CD4-positive, alpha-beta T cell (primary cell): ENCODE results near the gene SHISA9. TPM values are rescaled to one million over a fixed set of nuclear protein-coding genes. Genes with fewer than 3 reads are reported as not detected.

Source experiments
- ATAC-seq: fragments of 200-7000 bp; cut with Tn5 transposase; one replicate; pipeline ENCODE4 v1.10.0; 2022; ENCODE audit warnings: mild to moderate bottlenecking; ENCODE audit not compliant: poor library complexity
- CTCF ChIA-PET: fragments of 350-600 bp; sonication (Branson Sonifier 250); formaldehyde crosslinking; loops from one replicate; lab custom pipeline; 2021; ENCODE audit warnings: antibody characterized with exemption, inconsistent platforms; lab: Charles Lee
- POLR2A ChIA-PET: fragments of 350-600 bp; sonication (Branson Sonifier 250); formaldehyde crosslinking; loops from one replicate; lab custom pipeline; 2021; ENCODE audit warnings: antibody characterized with exemption, inconsistent platforms; lab: Charles Lee
- DNase-seq, 14 experiments: peaks; one replicate each; pipeline ENCODE4 v3.0.0-alpha.2; 2013 to 2020; ENCODE audit warnings: mixed read lengths in 2 of 14
- H3K27ac ChIP-seq, 2 donors: one replicate each; pipeline versions ENCODE4 v1.5.1 to v1.7.0; 2013; ENCODE audit warnings: low read length in 2 of 2, low read depth in 1 of 2, mild to moderate bottlenecking in 1 of 2
- H3K27me3 ChIP-seq, 2 experiments: 1 replicate in 1 of 2; 2 replicates in 1 of 2; pipeline versions ENCODE4 v1.6.1 to v1.7.0; 2013; ENCODE audit warnings: low read length in 2 of 2, control low read depth in 1 of 2, mild to moderate bottlenecking in 1 of 2, moderate library complexity in 1 of 2; ENCODE audit not compliant: insufficient read depth in 2 of 2, control insufficient read depth in 1 of 2
- H3K36me3 ChIP-seq: one replicate; pipeline ENCODE4 v1.6.1; 2013; ENCODE audit warnings: low read length, control low read depth; ENCODE audit not compliant: insufficient read depth
- H3K4me1 ChIP-seq: one replicate; pipeline ENCODE4 v1.6.1; 2013; ENCODE audit warnings: low read length, control low read depth; ENCODE audit not compliant: insufficient read depth
- H3K4me3 ChIP-seq: one replicate; pipeline ENCODE4 v1.5.1; 2013; ENCODE audit warnings: mild to moderate bottlenecking, low read length, moderate library complexity
- H3K9me3 ChIP-seq, 2 experiments: 1 replicate in 1 of 2; 2 replicates in 1 of 2; pipeline versions ENCODE4 v1.6.1 to v1.7.0; 2013; ENCODE audit warnings: low read length in 2 of 2, mild to moderate bottlenecking in 2 of 2, control low read depth in 1 of 2, moderate library complexity in 1 of 2; ENCODE audit not compliant: control insufficient read depth in 1 of 2, insufficient read depth in 1 of 2
- H3K27ac Mint-ChIP-seq: one replicate; pipeline ENCODE4 v1.8.0; 2020; ENCODE audit warnings: mixed read lengths
- H3K27me3 Mint-ChIP-seq: one replicate; pipeline ENCODE4 v1.8.0; 2021; ENCODE audit warnings: mixed read lengths
- H3K36me3 Mint-ChIP-seq: one replicate; pipeline ENCODE4 v1.8.0; 2021; ENCODE audit warnings: low read depth, mixed read lengths
- H3K4me1 Mint-ChIP-seq: one replicate; pipeline ENCODE4 v1.8.0; 2021; ENCODE audit warnings: low read depth, mixed read lengths
- H3K4me3 Mint-ChIP-seq: one replicate; pipeline ENCODE4 v1.8.0; 2020; ENCODE audit warnings: mild to moderate bottlenecking, mixed read lengths
- H3K9me3 Mint-ChIP-seq: one replicate; pipeline ENCODE4 v1.8.0; 2020; ENCODE audit warnings: mixed read lengths
- intact Hi-C, 2 experiments: fragments of 100-400 bp; cut with DNase I in 1 of 2; cut with micrococcal nuclease in 1 of 2; formaldehyde crosslinking; loops; one replicate each; pipeline versions ENCODE4 v1.15.1 to v1.9.0; 2023 to 2025; cut with DNase I, micrococcal nuclease
- total RNA-seq, 174 experiments: library from RNA in 2 of 174; stranded (reverse) in 2 of 174; gene quantifications; one replicate each; pipeline ENCODE4 v1.2.3 and lab custom pipeline; 2021 to 2026
- TF ChIP-seq, protein P1 (sequence below): fragments of 200-600 bp; IDR thresholded peaks from one replicate; pipeline ENCODE4 v1.8.0; 2022; ENCODE audit warnings: antibody characterized with exemption, mild to moderate bottlenecking

SHISA9 gene
- total RNA-seq, 2 experiments from 2014 or later = not detected

- no peak overlapping the region for H3K4me3 Mint-ChIP-seq
- ChIA-PET POLR2A (no interaction called here), CTCF (no interaction called here)
- no peaks in the 10 kb centered on the region for H3K27me3 Mint-ChIP-seq
- intact Hi-C loops = no loop called here
- Histone ChIP-seq H3K27me3 (no peaks in the 10 kb centered on the region), H3K36me3 (no peaks in the 10 kb centered on the region), H3K9me3 (no peaks in the 10 kb centered on the region), H3K4me1 (no peaks in the 10 kb centered on the region), H3K27ac (no peak overlapping the region), H3K4me3 (no peak overlapping the region)
- H3K27ac Mint-ChIP-seq = no peak overlapping the region
- no peaks in the 10 kb centered on the region for H3K4me1 Mint-ChIP-seq
- TF ChIP-seq, protein P1, sequence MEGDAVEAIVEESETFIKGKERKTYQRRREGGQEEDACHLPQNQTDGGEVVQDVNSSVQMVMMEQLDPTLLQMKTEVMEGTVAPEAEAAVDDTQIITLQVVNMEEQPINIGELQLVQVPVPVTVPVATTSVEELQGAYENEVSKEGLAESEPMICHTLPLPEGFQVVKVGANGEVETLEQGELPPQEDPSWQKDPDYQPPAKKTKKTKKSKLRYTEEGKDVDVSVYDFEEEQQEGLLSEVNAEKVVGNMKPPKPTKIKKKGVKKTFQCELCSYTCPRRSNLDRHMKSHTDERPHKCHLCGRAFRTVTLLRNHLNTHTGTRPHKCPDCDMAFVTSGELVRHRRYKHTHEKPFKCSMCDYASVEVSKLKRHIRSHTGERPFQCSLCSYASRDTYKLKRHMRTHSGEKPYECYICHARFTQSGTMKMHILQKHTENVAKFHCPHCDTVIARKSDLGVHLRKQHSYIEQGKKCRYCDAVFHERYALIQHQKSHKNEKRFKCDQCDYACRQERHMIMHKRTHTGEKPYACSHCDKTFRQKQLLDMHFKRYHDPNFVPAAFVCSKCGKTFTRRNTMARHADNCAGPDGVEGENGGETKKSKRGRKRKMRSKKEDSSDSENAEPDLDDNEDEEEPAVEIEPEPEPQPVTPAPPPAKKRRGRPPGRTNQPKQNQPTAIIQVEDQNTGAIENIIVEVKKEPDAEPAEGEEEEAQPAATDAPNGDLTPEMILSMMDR = no peak
- no peak for DNase-seq
- no peak for ATAC-seq
- no peaks in the 10 kb centered on the region for H3K36me3 Mint-ChIP-seq
- H3K9me3 Mint-ChIP-seq = peaks cover 5% of the 10 kb centered on the region
Observed at GRCh38 chr16:13083681-13084080, 182.3 kb downstream of the SHISA9 start.

GRCh38 chr16:13084331-13084730 is 182.9 kb downstream of the SHISA9 start:
- H3K36me3 Mint-ChIP-seq = no peaks in the 10 kb centered on the region
- DNase-seq = no peak
- Histone ChIP-seq H3K9me3 (no peaks in the 10 kb centered on the region), H3K4me3 (no peak overlapping the region), H3K27ac (no peak overlapping the region), H3K4me1 (no peaks in the 10 kb centered on the region), H3K36me3 (no peaks in the 10 kb centered on the region), H3K27me3 (no peaks in the 10 kb centered on the region)
- intact Hi-C loops = no loop called here
- H3K4me1 Mint-ChIP-seq = no peaks in the 10 kb centered on the region
- H3K4me3 Mint-ChIP-seq = no peak overlapping the region
- CTCF ChIA-PET = no interaction called here
- H3K9me3 Mint-ChIP-seq = peaks cover 5% of the 10 kb centered on the region
- no peak overlapping the region for H3K27ac Mint-ChIP-seq
- ATAC-seq = no peak
- H3K27me3 Mint-ChIP-seq = no peaks in the 10 kb centered on the region
- POLR2A ChIA-PET = no interaction called here
- TF ChIP-seq, protein P1 = no peak

DNA sequence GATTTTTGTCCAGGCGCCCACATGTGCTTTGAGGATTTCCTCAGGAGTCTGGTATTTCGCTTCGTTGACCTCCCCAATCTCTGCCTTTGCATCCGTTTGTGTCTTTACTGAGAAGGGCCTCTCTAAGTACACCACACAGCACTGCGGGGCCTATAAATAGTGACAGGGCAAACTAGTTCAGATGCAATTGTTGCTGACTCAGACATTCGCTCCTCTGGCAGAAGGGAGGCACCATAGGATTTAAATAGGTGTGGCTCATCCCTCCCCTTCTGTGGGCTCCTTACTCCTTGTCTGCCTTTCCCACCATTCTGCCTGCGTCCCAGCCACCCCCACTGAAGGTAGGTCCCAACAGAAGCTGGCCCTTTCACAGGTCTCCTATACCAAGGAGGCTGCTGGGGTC is 192.3 kb downstream of the SHISA9 start:
- ChIA-PET POLR2A (no interaction called here), CTCF (no interaction called here)
- Mint-ChIP-seq H3K36me3 (no peaks in the 10 kb centered on the region), H3K27me3 (no peaks in the 10 kb centered on the region), H3K4me1 (no peaks in the 10 kb centered on the region), H3K9me3 (peaks cover 12% of the 10 kb centered on the region), H3K27ac (no peak overlapping the region), H3K4me3 (no peak overlapping the region)
- Histone ChIP-seq H3K27me3 (no peaks in the 10 kb centered on the region), H3K4me3 (no peak overlapping the region), H3K9me3 (peaks cover 4 to 12% of the 10 kb centered on the region in 2 experiments), H3K4me1 (no peaks in the 10 kb centered on the region), H3K36me3 (no peaks in the 10 kb centered on the region), H3K27ac (no peak overlapping the region)
- intact Hi-C loops = no loop called here
- TF ChIP-seq, protein P1 = no peak
- DNase-seq = no peak
- no peak for ATAC-seq
